ENCODE data around the gene DAB2. TPM values are rescaled to one million over a fixed set of nuclear protein-coding genes. Genes with fewer than 3 reads are reported as not detected.

Gene DAB2
- total RNA-seq, 4 donors from 2014 or later: 39.6 to 71.3 (median 62.1) TPM

- Histone ChIP-seq H3K9me3 (no peaks in the 10 kb centered on the region), H3K27me3 (no peaks in the 10 kb centered on the region), H3K4me1 (peaks cover 0 to 6% (median 2%) of the 10 kb centered on the region in 4 donors), H3K36me3 (no peaks in the 10 kb centered on the region), H3K27ac (peak overlapping the region in 3 of 4 donors; percentile 17 to 81 (median 61)), H3K4me3 (no peak overlapping the region)
- TF ChIP-seq CTCF (IDR thresholded peaks at IDR 0.05) (no peak), POLR2A (IDR thresholded peaks at IDR 0.05) (no peak)
- DNase-seq: peak in 1 of 3 donors; percentile 61
Measured at GRCh38 chr5:39420482-39421145, 4.2 kb downstream of the DAB2 start.

- H3K4me1 ChIP-seq: peaks cover 0 to 6% (median 2%) of the 10 kb centered on the region in 4 donors
- no peak overlapping the region for H3K27ac ChIP-seq
- no peak for DNase-seq
- no peaks in the 10 kb centered on the region for H3K27me3 ChIP-seq
- no peaks in the 10 kb centered on the region for H3K9me3 ChIP-seq
- H3K4me3 ChIP-seq: no peak overlapping the region
- H3K36me3 ChIP-seq: no peaks in the 10 kb centered on the region
- no peak for TF ChIP-seq CTCF (IDR thresholded peaks at IDR 0.05)
- TF ChIP-seq POLR2A (IDR thresholded peaks at IDR 0.05): no peak
Measured at GRCh38 chr5:39419796-39420195, 5.0 kb downstream of the DAB2 start.

GRCh38 chr5:39417979-39418378, 6.8 kb downstream of the DAB2 start:
- no peak for DNase-seq
- H3K4me1 ChIP-seq: peaks cover 0 to 6% (median 0%) of the 10 kb centered on the region in 4 donors
- H3K9me3 ChIP-seq: no peaks in the 10 kb centered on the region
- no peaks in the 10 kb centered on the region for H3K27me3 ChIP-seq
- H3K36me3 ChIP-seq: no peaks in the 10 kb centered on the region
- H3K27ac ChIP-seq: no peak overlapping the region
- TF ChIP-seq CTCF (IDR thresholded peaks at IDR 0.05) (no peak), POLR2A (IDR thresholded peaks at IDR 0.05) (no peak)
- H3K4me3 ChIP-seq: no peak overlapping the region

- no peaks in the 10 kb centered on the region for H3K9me3 ChIP-seq
- H3K4me1 ChIP-seq: peaks cover 0 to 14% (median 0%) of the 10 kb centered on the region in 4 donors
- H3K27me3 ChIP-seq: no peaks in the 10 kb centered on the region
- H3K27ac ChIP-seq: no peak overlapping the region
- TF ChIP-seq POLR2A (IDR thresholded peaks at IDR 0.05) (no peak), CTCF (IDR thresholded peaks at IDR 0.05) (no peak)
- no peak for DNase-seq
- no peak overlapping the region for H3K4me3 ChIP-seq
- no peaks in the 10 kb centered on the region for H3K36me3 ChIP-seq
Measured at GRCh38 chr5:39415201-39415600, 9.6 kb downstream of the DAB2 start.

GRCh38 chr5:39414426-39414825, 10.4 kb downstream of the DAB2 start:
- Histone ChIP-seq H3K27ac (no peak overlapping the region), H3K36me3 (no peaks in the 10 kb centered on the region), H3K4me3 (no peak overlapping the region), H3K27me3 (no peaks in the 10 kb centered on the region), H3K9me3 (no peaks in the 10 kb centered on the region), H3K4me1 (peaks cover 0 to 13% (median 0%) of the 10 kb centered on the region in 4 donors)
- TF ChIP-seq CTCF (IDR thresholded peaks at IDR 0.05) (no peak), POLR2A (IDR thresholded peaks at IDR 0.05) (no peak)
- no peak for DNase-seq

Data from Peyer's patch (tissue), 4 donors.